LNCaP clone FGC (cell line): ENCODE results near the gene PRCC.
A peak's percentile ranks its signal among the peaks of the same experiment; 100 is the strongest.

ENCODE experiments used
- DNase-seq: peaks from one replicate; pipeline ENCODE4 v3.0.0-alpha.2; 2011; ENCODE audit warnings: low read depth
- H3K4me3 ChIP-seq: 2 replicates; pipeline ENCODE4 v1.5.1; 2011; ENCODE audit warnings: mild to moderate bottlenecking, low read depth, low read length, control low read depth
- CTCF ChIP-seq: IDR thresholded peaks from 2 replicates; pipeline ENCODE4 v1.5.1; 2012; ENCODE audit warnings: mild to moderate bottlenecking; ENCODE audit not compliant: control insufficient read depth, insufficient read depth; ENCODE audit errors: extremely low read depth

The PRCC gene

GRCh38 chr1:156801409-156802121 lies 34.2 kb downstream of the PRCC start:
- no peak for DNase-seq
- no peak for TF ChIP-seq CTCF
- no peak overlapping the region for H3K4me3 ChIP-seq

GRCh38 chr1:156802421-156802935 lies 35.1 kb downstream of the PRCC start:
- no peak overlapping the region for H3K4me3 ChIP-seq
- no peak for TF ChIP-seq CTCF
- no peak for DNase-seq

GRCh38 chr1:156803086-156803851 lies 35.9 kb downstream of the PRCC start:
- TF ChIP-seq CTCF = no peak
- no peak for DNase-seq
- H3K4me3 ChIP-seq = no peak overlapping the region

- no peak for DNase-seq
- no peak overlapping the region for H3K4me3 ChIP-seq
- no peak for TF ChIP-seq CTCF
Observed at GRCh38 chr1:156804026-156804425, 36.7 kb downstream of the PRCC start.

GRCh38 chr1:156804572-156805243 lies 37.4 kb downstream of the PRCC start:
- TF ChIP-seq CTCF = no peak
- H3K4me3 ChIP-seq = no peak overlapping the region
- no peak for DNase-seq

- TF ChIP-seq CTCF = no peak
- peak; percentile 66 for DNase-seq
- H3K4me3 ChIP-seq = no peak overlapping the region
Observed at GRCh38 chr1:156805766-156806511, 38.6 kb downstream of the PRCC start.
